KMS-11 (cell line): ENCODE data around the gene ZDHHC9.

Source experiments
- H2AFZ ChIP-seq: fragments of 200-600 bp; sonication (generic); 2 replicates; pipeline ENCODE4 v1.6.1; 2016; ENCODE audit warnings: antibody characterized with exemption, mixed run types, low read depth
- H3K27ac ChIP-seq: fragments of 200-600 bp; sonication (generic); 2 replicates; pipeline ENCODE4 v1.6.1; 2016; ENCODE audit warnings: mild to moderate bottlenecking, mixed run types
- H3K27me3 ChIP-seq: fragments of 200-600 bp; sonication (generic); 2 replicates; pipeline ENCODE4 v1.6.1; 2017; ENCODE audit warnings: mild to moderate bottlenecking, low read depth, mixed run types, moderate library complexity; ENCODE audit not compliant: insufficient read depth
- H3K36me3 ChIP-seq: fragments of 200-600 bp; sonication (generic); 2 replicates; pipeline ENCODE4 v1.6.1; 2017; ENCODE audit warnings: mild to moderate bottlenecking, mixed run types; ENCODE audit not compliant: insufficient read depth
- H3K4me1 ChIP-seq: fragments of 200-600 bp; sonication (generic); 2 replicates; pipeline ENCODE4 v1.6.1; 2016; ENCODE audit warnings: mild to moderate bottlenecking, low read depth, mixed run types; ENCODE audit not compliant: poor library complexity, severe bottlenecking
- H3K4me2 ChIP-seq: fragments of 200-600 bp; sonication (generic); 2 replicates; pipeline ENCODE4 v1.7.0; 2016; ENCODE audit warnings: mild to moderate bottlenecking, mixed run types
- H3K4me3 ChIP-seq: fragments of 200-600 bp; sonication (generic); IDR thresholded peaks from 2 replicates; pipeline ENCODE4 v1.6.1; 2017; ENCODE audit warnings: low read depth, low read length, mixed read lengths; ENCODE audit not compliant: insufficient read depth
- H3K79me2 ChIP-seq: fragments of 200-600 bp; sonication (generic); 2 replicates; pipeline ENCODE4 v1.6.1; 2016; ENCODE audit warnings: low read depth, mixed run types; ENCODE audit not compliant: insufficient read depth
- H3K9ac ChIP-seq: fragments of 200-600 bp; sonication (generic); 2 replicates; pipeline ENCODE4 v1.6.1; 2016; ENCODE audit warnings: mild to moderate bottlenecking, mixed run types
- H4K20me1 ChIP-seq: fragments of 200-600 bp; sonication (generic); 2 replicates; pipeline ENCODE4 v1.6.1; 2016; ENCODE audit warnings: mild to moderate bottlenecking, mixed run types; ENCODE audit not compliant: insufficient read depth
- TF ChIP-seq, protein P1 (sequence below): fragments of 200-600 bp; sonication (generic); conservative IDR thresholded peaks from 2 replicates; pipeline ENCODE4 v1.6.1; 2017; ENCODE audit warnings: low read depth, mild to moderate bottlenecking, antibody characterized with exemption, low read length, moderate library complexity, mixed read lengths

Gene ZDHHC9

DNA sequence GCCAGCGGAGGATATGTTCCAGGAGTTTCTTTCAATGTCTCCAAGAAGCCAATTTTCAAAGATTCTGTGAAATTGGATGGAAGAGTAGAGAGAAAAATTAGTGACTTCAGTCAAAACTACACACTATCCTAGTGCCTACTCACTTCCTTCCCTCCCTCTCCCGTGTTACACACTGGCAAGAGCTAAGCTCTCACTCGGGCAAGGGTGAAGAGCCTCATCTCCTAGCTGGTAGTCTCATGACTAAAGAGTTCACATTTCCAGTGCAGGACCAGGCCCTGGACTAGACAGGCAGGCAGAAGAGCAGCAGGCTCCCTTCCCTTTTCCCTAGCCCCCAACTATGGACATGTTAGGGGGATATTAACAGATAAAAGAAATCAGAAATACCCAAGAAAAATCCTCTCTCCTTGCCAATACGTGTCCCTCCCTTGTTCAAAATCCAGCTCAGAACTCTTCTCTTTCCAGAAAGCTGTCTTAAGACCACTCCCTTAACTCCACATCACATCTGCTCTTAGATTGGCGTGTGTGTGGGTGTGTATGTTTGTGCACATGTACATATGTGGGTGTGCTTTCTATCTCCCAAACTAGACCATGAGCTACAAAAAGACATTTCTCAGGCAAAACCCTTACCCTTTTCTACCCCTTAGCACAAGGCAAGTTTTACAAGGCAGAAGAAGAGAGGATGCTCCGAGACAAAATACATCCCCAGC lies 29.9 kb downstream of the ZDHHC9 start:
- H3K27me3 ChIP-seq, result no peaks in the 10 kb centered on the region
- H3K79me2 ChIP-seq, result no peaks in the 10 kb centered on the region
- no peak overlapping the region for H3K4me2 ChIP-seq
- no peaks in the 10 kb centered on the region for H3K36me3 ChIP-seq
- peaks cover 6% of the 10 kb centered on the region for H3K4me1 ChIP-seq
- no peak overlapping the region for H3K9ac ChIP-seq
- H3K4me3 ChIP-seq, result no peak overlapping the region
- no peak overlapping the region for H3K27ac ChIP-seq
- TF ChIP-seq, protein P1, sequence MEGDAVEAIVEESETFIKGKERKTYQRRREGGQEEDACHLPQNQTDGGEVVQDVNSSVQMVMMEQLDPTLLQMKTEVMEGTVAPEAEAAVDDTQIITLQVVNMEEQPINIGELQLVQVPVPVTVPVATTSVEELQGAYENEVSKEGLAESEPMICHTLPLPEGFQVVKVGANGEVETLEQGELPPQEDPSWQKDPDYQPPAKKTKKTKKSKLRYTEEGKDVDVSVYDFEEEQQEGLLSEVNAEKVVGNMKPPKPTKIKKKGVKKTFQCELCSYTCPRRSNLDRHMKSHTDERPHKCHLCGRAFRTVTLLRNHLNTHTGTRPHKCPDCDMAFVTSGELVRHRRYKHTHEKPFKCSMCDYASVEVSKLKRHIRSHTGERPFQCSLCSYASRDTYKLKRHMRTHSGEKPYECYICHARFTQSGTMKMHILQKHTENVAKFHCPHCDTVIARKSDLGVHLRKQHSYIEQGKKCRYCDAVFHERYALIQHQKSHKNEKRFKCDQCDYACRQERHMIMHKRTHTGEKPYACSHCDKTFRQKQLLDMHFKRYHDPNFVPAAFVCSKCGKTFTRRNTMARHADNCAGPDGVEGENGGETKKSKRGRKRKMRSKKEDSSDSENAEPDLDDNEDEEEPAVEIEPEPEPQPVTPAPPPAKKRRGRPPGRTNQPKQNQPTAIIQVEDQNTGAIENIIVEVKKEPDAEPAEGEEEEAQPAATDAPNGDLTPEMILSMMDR, result no peak
- H4K20me1 ChIP-seq, result no peaks in the 10 kb centered on the region
- no peak overlapping the region for H2AFZ ChIP-seq

DNA sequence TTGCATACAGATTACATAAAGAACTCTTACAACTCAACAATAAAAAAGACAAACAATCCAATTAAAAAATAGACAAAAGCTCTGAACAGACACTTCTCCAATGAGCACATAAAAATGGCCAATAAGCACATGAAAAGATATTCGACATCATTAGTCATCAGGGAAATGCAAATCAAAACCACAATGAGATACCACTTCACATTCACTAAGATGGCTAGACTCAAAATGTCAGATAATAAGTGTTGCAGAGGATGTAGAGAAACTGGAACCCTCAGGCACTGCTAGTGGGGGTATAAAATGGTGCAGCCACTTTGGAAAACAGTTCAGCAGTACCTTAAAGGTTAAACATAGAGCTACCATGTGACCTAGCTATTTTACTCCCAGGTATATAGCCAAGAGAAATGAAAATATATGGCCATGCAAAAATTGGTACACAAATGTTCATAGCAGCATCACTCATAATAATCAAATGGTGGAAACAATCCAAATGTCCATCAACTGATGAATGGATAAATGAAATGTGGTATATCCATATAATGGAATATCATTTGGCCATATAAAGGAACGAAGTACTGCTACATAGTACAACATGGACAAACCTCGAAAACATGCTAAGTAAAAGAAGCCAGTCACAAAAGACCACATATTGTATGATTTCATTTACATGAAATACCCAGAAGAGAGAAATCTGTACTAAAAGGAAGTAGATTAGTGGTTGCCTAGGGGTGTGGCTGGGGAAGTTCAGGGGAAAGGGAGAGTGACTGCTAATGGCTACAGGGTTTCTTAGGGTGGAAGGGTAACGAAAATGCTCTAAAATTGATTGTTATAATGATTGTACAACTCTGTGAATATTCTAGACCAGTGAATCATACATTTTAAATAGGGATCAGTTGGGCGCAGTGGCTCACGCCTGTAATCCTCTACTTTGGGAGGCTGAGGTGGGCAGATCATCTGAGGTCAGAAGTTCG lies 34.6 kb downstream of the ZDHHC9 start:
- no peak overlapping the region for H3K9ac ChIP-seq
- no peak overlapping the region for H2AFZ ChIP-seq
- H3K4me1 ChIP-seq, result peaks cover 18% of the 10 kb centered on the region
- no peak overlapping the region for H3K27ac ChIP-seq
- TF ChIP-seq, protein P1, result no peak
- H3K79me2 ChIP-seq, result no peaks in the 10 kb centered on the region
- H3K4me3 ChIP-seq, result no peak overlapping the region
- H4K20me1 ChIP-seq, result no peaks in the 10 kb centered on the region
- no peak overlapping the region for H3K4me2 ChIP-seq
- no peaks in the 10 kb centered on the region for H3K36me3 ChIP-seq
- H3K27me3 ChIP-seq, result no peaks in the 10 kb centered on the region

DNA sequence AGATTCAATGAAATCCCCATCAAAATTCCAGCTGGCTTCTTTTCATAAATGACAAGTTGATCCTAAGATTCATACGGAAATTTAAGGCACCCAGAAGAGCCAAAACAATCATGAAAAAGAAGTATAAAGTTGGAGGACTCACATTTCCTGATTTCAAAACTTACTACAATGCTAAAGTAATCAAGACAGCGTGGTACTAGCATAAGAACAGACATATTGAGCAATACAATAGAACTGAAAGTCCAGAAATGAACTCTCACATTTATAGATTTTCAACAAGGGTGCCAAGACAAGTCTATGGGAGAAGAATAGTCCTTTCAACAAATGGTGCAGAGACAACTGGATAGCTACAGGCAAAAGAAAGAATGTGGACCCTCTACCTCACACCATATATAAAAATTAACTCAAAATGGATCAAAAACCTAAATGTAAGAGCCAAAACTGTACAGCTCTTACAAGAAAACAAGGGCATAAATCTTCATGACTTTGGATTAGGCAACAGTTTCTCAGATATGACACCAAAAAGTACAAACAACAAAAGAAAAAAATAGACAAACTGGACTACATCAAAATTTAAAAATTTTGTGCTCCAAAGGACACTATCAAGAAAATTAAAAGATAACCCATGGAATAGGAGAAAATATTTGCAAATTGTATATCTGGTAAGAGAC lies 35.4 kb downstream of the ZDHHC9 start:
- Histone ChIP-seq H3K4me1 (peaks cover 18% of the 10 kb centered on the region), H3K9ac (no peak overlapping the region), H3K79me2 (no peaks in the 10 kb centered on the region), H4K20me1 (no peaks in the 10 kb centered on the region), H3K27ac (no peak overlapping the region; the same call in 1 of the 2 replicates), H3K4me2 (no peak overlapping the region), H3K36me3 (no peaks in the 10 kb centered on the region), H2AFZ (no peak overlapping the region), H3K4me3 (no peak overlapping the region), H3K27me3 (no peaks in the 10 kb centered on the region)
- TF ChIP-seq, protein P1, result no peak

DNA sequence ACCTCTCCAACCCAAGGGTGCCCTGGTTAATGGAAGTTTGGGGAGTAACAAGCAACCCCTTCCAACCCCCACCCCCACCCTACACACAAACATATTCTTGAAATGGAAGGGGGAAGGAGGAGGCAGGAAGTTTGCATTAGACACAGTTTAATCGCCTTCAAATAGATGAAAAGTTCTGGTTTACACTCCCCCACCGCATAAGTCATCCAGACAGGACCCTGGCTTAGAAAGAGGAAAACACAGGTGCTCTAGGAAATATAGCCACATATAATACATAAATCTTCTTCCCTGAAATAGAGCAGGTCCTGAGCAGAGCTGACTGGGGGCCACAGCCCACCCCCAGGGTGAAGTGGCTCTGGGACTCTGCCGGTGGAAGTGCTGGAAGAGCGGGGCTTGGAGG lies 38.9 kb downstream of the ZDHHC9 start:
- H2AFZ ChIP-seq, result no peak overlapping the region
- no peak overlapping the region for H3K27ac ChIP-seq
- H3K4me1 ChIP-seq, result peaks cover 18% of the 10 kb centered on the region
- no peaks in the 10 kb centered on the region for H4K20me1 ChIP-seq
- H3K36me3 ChIP-seq, result no peaks in the 10 kb centered on the region
- H3K4me3 ChIP-seq, result no peak overlapping the region
- TF ChIP-seq, protein P1, result no peak
- H3K27me3 ChIP-seq, result no peaks in the 10 kb centered on the region
- no peak overlapping the region for H3K4me2 ChIP-seq
- H3K79me2 ChIP-seq, result no peaks in the 10 kb centered on the region
- no peak overlapping the region for H3K9ac ChIP-seq
